Thoracic aorta (tissue), 2 donors: ENCODE data around the gene SPON1. TPM values are rescaled to one million over a fixed set of nuclear protein-coding genes. Genes with fewer than 3 reads are reported as not detected.
"Not testable (repeated sequence)": the region's sequence is repeated elsewhere in the genome, so short reads cannot be mapped to it uniquely, and the experiment has no call there.

Source experiments
- ATAC-seq: fragments of 150-250 bp; one replicate; pipeline ENCODE4 v1.8.0; 2017; ENCODE audit warnings: low read depth; ENCODE audit not compliant: insufficient number of reproducible peaks, low FRiP score
- DNase-seq: peaks from one replicate; pipeline ENCODE4 v3.0.0-alpha.2; 2020; ENCODE audit warnings: low spot score
- H3K27ac ChIP-seq, 2 donors: fragments of 200-600 bp; sonication (generic); 1 replicate in 1 of 2; 2 replicates in 1 of 2; pipeline ENCODE4 v1.5.1; 2016; ENCODE audit warnings: mild to moderate bottlenecking in 2 of 2, moderate library complexity in 2 of 2
- H3K27me3 ChIP-seq: fragments of 200-600 bp; sonication (generic); replicated peaks from 2 replicates; pipeline ENCODE4 v1.6.0; 2016; ENCODE audit warnings: mild to moderate bottlenecking; ENCODE audit not compliant: insufficient read depth
- H3K36me3 ChIP-seq: fragments of 200-600 bp; sonication (generic); one replicate; pipeline ENCODE4 v1.5.1; 2016
- H3K4me1 ChIP-seq, 2 donors: fragments of 200-600 bp; sonication (generic); 1 replicate in 1 of 2; 2 replicates in 1 of 2; pipeline versions ENCODE4 v1.5.1 to v1.6.0; 2016; ENCODE audit warnings: low read depth in 2 of 2, mild to moderate bottlenecking in 1 of 2; ENCODE audit not compliant: control insufficient read depth in 1 of 2
- H3K4me3 ChIP-seq: fragments of 200-600 bp; sonication (generic); 2 replicates; pipeline ENCODE4 v1.5.1; 2016; ENCODE audit warnings: mild to moderate bottlenecking
- H3K9me3 ChIP-seq: fragments of 200-600 bp; sonication (generic); 2 replicates; pipeline ENCODE4 v1.5.1; 2016
- total RNA-seq, 2 donors: library from RNA; depleted of rRNA; stranded (reverse); fragments of >200 nt; gene quantifications; one replicate each; pipeline versions ENCODE4 v1.1.0 to v1.2.3, GENCODE V29; 2016
- TF ChIP-seq, protein P1 (sequence below): fragments of 200-600 bp; sonication (generic); IDR thresholded peaks from one replicate; pipeline ENCODE4 v1.5.1; 2019; ENCODE audit warnings: antibody characterized with exemption

Gene SPON1
- total RNA-seq, 2 donors from 2014 or later: 20.6 to 48.5 TPM

DNA sequence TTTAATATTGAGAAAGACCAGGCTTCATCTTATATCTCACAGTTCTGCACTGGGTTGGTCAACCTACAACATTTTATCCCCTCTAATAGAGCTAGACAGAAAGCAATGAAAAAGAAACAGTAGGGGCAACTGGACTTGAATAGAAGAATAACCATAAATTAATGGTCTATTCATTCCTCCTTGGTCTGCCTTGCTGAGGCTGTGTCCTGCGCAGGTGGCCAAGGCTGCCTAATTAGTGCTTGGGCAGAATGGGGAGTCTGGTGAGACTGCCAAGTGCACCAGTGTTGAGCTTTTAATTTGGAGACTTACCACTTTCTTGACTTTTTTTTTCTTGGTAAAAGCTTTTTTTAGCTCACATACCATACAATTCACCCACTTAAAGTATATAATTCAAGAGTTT is 35.0 kb upstream of the SPON1 start:
- Histone ChIP-seq H3K36me3 (no peaks in the 10 kb centered on the region), H3K9me3 (no peaks in the 10 kb centered on the region), H3K4me1 (no peaks in the 10 kb centered on the region), H3K4me3 (no peak overlapping the region), H3K27ac (no peak overlapping the region), H3K27me3 (no peaks in the 10 kb centered on the region)
- ATAC-seq (no peak), DNase-seq (no peak)
- TF ChIP-seq, protein P1, sequence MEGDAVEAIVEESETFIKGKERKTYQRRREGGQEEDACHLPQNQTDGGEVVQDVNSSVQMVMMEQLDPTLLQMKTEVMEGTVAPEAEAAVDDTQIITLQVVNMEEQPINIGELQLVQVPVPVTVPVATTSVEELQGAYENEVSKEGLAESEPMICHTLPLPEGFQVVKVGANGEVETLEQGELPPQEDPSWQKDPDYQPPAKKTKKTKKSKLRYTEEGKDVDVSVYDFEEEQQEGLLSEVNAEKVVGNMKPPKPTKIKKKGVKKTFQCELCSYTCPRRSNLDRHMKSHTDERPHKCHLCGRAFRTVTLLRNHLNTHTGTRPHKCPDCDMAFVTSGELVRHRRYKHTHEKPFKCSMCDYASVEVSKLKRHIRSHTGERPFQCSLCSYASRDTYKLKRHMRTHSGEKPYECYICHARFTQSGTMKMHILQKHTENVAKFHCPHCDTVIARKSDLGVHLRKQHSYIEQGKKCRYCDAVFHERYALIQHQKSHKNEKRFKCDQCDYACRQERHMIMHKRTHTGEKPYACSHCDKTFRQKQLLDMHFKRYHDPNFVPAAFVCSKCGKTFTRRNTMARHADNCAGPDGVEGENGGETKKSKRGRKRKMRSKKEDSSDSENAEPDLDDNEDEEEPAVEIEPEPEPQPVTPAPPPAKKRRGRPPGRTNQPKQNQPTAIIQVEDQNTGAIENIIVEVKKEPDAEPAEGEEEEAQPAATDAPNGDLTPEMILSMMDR: no peak

DNA sequence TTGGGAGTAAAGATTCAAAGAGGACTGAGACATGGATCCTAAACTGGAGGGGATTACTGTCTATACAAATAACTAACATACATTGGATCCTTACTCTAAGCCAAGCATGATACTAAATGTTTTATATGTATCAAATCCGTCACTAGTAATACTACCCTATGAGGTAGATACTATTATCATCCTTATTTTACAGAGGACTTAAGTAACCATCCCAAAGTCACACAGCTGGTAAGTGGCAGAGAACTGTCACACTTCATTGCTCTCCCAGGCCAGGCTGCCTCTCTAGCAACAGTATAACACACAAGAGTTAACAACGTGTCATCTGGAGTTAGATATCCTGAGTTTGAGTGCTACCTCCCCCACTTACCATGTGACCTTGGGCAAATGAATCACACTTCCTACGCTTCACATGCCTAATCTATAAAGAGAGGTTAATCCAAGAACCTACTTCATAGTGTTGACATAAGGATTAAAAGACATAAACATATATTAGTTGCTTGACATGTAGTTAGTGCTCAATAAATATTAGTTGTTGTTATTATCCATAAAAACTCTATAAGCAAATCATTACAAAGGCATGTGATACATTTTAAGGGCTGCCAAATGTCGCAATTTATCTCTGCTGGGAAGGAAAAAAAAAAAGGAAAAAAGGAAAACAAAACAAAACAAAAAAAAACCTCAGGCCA is 33.8 kb upstream of the SPON1 start:
- TF ChIP-seq, protein P1: no peak
- ATAC-seq: no peak
- Histone ChIP-seq H3K27ac (no peak overlapping the region), H3K4me1 (no peaks in the 10 kb centered on the region), H3K36me3 (no peaks in the 10 kb centered on the region), H3K27me3 (no peaks in the 10 kb centered on the region), H3K4me3 (no peak overlapping the region), H3K9me3 (no peaks in the 10 kb centered on the region)
- no peak for DNase-seq

DNA sequence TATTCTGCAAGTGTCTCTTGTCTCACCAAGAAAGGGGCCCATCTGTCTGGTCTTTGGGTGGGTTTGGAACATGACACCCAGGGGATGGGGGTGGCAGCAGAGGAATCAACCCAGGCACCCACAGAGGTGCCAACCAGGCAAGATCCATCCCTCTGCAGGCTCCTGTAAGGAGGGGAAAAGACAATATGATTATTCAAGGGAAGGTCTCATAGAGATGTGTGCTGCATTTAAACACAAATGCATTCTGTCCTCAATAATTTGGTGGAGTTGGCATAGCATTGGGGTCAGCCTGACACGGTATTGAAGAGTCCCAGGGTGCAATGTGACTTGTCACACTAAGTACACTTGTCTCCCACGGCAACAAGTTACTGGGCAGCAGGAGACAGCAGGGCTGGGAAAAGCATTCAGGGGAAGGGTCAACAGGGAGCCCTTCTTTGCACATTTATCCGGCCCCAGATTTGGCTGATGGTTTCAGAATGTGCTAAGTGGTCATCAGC is 33.1 kb upstream of the SPON1 start:
- TF ChIP-seq, protein P1: no peak
- no peak for ATAC-seq
- H3K9me3 ChIP-seq: no peaks in the 10 kb centered on the region
- DNase-seq: no peak
- no peaks in the 10 kb centered on the region for H3K27me3 ChIP-seq
- H3K4me3 ChIP-seq: no peak overlapping the region
- no peaks in the 10 kb centered on the region for H3K36me3 ChIP-seq
- H3K27ac ChIP-seq: no peak overlapping the region
- H3K4me1 ChIP-seq: no peaks in the 10 kb centered on the region

DNA sequence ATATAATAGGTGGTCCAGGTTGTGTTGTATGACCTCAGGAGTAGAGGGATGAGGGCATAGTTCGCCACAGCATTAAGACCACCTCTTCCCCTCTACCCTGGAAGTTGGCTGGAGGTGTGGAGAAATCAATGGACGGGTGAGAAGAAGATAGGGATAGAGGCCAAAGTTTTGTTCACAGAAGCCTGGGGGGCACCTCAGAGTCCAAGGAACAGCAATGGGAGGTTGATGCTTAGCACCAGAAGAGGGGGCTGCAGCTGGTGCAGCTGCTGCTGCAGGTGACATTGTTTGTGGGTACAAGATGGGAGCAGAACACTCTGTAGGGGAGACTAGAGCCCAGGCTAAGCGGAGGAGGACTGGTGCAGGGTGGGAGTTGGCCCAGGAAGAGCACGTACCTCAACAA is 31.2 kb upstream of the SPON1 start:
- DNase-seq: no peak

DNA sequence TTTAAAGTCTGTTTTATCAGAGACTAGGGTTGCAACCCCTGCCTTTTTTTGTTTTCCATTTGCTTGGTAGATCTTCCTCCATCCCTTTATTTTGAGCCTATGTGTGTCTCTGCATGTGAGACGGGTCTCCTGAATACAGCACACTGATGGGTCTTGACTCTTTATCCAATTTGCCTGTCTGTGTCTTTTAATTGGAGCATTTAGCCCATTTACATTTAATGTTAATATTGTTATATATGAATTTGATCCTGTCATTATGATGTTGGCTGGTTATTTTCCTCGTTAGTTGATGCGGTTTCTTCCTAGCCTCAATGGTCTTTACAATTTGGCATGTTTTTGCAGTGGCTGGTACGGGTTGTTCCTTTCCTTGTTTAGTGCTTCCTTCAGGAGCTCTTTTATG is 25.4 kb upstream of the SPON1 start:
- DNase-seq, H3K9me3 ChIP-seq, H3K36me3 ChIP-seq, ATAC-seq, H3K27me3 ChIP-seq, H3K27ac ChIP-seq, H3K4me3 ChIP-seq, H3K4me1 ChIP-seq: not testable (repeated sequence)

More for the DNA sequence above, 31.2 kb upstream of the SPON1 start:
- Histone ChIP-seq H3K4me3 (no peak overlapping the region), H3K4me1 (no peaks in the 10 kb centered on the region), H3K36me3 (no peaks in the 10 kb centered on the region), H3K9me3 (no peaks in the 10 kb centered on the region), H3K27ac (no peak overlapping the region), H3K27me3 (no peaks in the 10 kb centered on the region)
- no peak for ATAC-seq
- TF ChIP-seq, protein P1: no peak

DNA sequence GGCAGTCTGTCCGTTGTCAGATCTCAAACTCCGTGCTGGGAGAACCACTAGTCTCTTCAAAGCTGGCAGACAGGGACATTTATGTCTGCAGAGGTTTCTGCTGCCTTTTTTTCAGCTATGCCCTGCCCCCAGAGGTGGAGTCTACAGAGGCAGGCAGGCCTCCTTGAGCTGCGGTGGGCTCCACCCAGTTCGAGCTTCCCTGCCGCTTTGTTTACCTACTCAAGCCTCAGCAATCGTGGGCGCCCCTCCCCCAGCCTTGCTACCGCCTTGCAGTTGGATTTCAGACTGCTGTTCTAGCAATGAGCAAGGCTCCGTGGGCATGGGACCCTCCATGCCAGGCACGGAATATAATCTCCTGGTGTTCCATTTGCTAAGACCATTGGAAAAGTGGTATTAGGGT is 23.7 kb upstream of the SPON1 start:
- H3K4me3 ChIP-seq, H3K9me3 ChIP-seq, H3K4me1 ChIP-seq, H3K27me3 ChIP-seq, H3K27ac ChIP-seq, DNase-seq, ATAC-seq, H3K36me3 ChIP-seq: not testable (repeated sequence)
